ENCODE measurements around the gene CEP350. TPM values are rescaled to one million over a fixed set of nuclear protein-coding genes. Genes with fewer than 3 reads are reported as not detected.

Gene CEP350
- total and polyA plus RNA-seq, 2 of the 13 experiments (the other 11 are each of a cell fraction or from before 2014, with no cell fraction given) = 7.6 to 35.9 TPM

DNA sequence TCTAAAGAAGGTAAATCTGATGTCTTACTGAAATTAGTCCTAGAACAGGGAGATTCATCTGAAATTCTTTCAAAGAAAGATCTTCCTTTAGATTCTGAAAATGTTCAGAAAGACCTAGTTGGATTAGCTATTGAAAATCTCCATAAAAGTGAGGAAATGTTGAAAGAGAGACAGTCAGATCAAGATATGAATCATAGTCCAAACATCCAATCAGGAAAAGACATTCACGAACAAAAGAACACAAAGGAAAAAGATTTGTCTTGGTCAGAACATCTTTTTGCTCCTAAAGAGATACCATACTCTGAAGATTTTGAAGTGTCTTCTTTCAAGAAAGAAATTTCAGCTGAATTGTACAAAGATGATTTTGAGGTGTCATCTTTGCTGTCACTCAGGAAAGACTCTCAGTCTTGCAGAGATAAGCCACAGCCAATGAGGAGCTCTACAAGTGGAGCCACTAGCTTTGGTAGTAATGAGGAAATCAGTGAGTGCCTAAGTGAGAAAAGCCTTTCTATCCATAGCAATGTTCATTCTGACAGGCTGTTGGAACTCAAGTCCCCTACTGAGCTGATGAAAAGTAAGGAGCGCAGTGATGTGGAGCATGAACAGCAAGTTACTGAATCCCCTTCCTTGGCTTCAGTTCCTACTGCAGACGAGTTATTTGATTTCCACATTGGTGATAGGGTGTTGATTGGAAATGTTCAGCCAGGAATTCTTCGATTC is 138.5 kb downstream of the CEP350 start:
- H3K27ac ChIP-seq (ENCODE audit: extremely low read length, insufficient read depth, low read length) = no peak overlapping the region
- no peak for ATAC-seq
- H3K27me3 ChIP-seq (ENCODE audit: control insufficient read depth in 1 of 2, insufficient read depth in 2 of 2, low read length in 2 of 2) = no peaks in the 10 kb centered on the region
- in situ Hi-C loops (cut with HindIII; ENCODE audit: extremely low pct_ligation_motif_present, low pct_unique_long_range_greater_than_20kb) = no loop called here
- ChIA-PET POLR2A (no interaction called here), CTCF (ENCODE audit: low intra/inter-chr PET ratio, low total read pairs) (no interaction called here)
- 0 out of 2 replicates have a peak, but pooled peaks cover 6% of the 10 kb centered on the region for H3K4me1 ChIP-seq (ENCODE audit: insufficient read depth, low read length)
- no peak for FAIRE-seq
- no peaks in the 10 kb centered on the region for H3K9me3 ChIP-seq (ENCODE audit: low read length)
- no peak overlapping the region for H3K9ac ChIP-seq (ENCODE audit: insufficient read depth, low read depth, low read length)
- DNase-seq (ENCODE audit: low spot score) = no peak
- H3K36me3 ChIP-seq (replicated peaks in 1 of 2; ENCODE audit: control insufficient read depth in 1 of 2, insufficient read depth in 2 of 2, low read length in 2 of 2) = peaks cover 5 to 60% of the 10 kb centered on the region in 2 experiments
- no peak overlapping the region for H3K4me2 ChIP-seq (ENCODE audit: low read depth, low read length)
- TSS peak; percentile 35 for BruUV-seq (replicated peaks)
- 96% methylated on average over 4 of the region's 4 CpGs for WGBS (ENCODE audit: low lambda C conversion rate)
- no peak for TF ChIP-seq HOXA5 (CRISPR knock-in tag; IDR thresholded peaks at IDR 0.05)
- TF ChIP-seq PREB (CRISPR knock-in tag; IDR thresholded peaks at IDR 0.05) = no peak
- TF ChIP-seq ZNF720 (CRISPR knock-in tag; IDR thresholded peaks at IDR 0.05) = no peak
- no peak for TF ChIP-seq YY1 (IDR thresholded peaks at IDR 0.05; ENCODE audit: insufficient read depth, insufficient replicate concordance, low read depth, low read length)
- TF ChIP-seq, protein P1, sequence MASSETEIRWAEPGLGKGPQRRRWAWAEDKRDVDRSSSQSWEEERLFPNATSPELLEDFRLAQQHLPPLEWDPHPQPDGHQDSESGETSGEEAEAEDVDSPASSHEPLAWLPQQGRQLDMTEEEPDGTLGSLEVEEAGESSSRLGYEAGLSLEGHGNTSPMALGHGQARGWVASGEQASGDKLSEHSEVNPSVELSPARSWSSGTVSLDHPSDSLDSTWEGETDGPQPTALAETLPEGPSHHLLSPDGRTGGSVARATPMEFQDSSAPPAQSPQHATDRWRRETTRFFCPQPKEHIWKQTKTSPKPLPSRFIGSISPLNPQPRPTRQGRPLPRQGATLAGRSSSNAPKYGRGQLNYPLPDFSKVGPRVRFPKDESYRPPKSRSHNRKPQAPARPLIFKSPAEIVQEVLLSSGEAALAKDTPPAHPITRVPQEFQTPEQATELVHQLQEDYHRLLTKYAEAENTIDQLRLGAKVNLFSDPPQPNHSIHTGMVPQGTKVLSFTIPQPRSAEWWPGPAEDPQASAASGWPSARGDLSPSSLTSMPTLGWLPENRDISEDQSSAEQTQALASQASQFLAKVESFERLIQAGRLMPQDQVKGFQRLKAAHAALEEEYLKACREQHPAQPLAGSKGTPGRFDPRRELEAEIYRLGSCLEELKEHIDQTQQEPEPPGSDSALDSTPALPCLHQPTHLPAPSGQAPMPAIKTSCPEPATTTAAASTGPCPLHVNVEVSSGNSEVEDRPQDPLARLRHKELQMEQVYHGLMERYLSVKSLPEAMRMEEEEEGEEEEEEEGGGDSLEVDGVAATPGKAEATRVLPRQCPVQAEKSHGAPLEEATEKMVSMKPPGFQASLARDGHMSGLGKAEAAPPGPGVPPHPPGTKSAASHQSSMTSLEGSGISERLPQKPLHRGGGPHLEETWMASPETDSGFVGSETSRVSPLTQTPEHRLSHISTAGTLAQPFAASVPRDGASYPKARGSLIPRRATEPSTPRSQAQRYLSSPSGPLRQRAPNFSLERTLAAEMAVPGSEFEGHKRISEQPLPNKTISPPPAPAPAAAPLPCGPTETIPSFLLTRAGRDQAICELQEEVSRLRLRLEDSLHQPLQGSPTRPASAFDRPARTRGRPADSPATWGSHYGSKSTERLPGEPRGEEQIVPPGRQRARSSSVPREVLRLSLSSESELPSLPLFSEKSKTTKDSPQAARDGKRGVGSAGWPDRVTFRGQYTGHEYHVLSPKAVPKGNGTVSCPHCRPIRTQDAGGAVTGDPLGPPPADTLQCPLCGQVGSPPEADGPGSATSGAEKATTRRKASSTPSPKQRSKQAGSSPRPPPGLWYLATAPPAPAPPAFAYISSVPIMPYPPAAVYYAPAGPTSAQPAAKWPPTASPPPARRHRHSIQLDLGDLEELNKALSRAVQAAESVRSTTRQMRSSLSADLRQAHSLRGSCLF (CRISPR knock-in tag; IDR thresholded peaks at IDR 0.05; ENCODE audit: borderline replicate concordance) = no peak
- no peak for TF ChIP-seq CEBPG (CRISPR knock-in tag; IDR thresholded peaks at IDR 0.05)
- TF ChIP-seq ZNF30 (CRISPR knock-in tag; IDR thresholded peaks at IDR 0.05) = no peak
- no peak for TF ChIP-seq TP53 (CRISPR knock-in tag; conservative IDR thresholded peaks at IDR 0.05)
- no peak for TF ChIP-seq FOXK1 (CRISPR knock-in tag; IDR thresholded peaks at IDR 0.05; ENCODE audit: borderline replicate concordance, low read depth)
- TF ChIP-seq ZNF460 (CRISPR knock-in tag; IDR thresholded peaks at IDR 0.05; ENCODE audit: borderline replicate concordance) = no peak
- no peak for TF ChIP-seq ZNF367 (CRISPR knock-in tag; IDR thresholded peaks at IDR 0.05; ENCODE audit: borderline replicate concordance)
- TF ChIP-seq, protein P2, sequence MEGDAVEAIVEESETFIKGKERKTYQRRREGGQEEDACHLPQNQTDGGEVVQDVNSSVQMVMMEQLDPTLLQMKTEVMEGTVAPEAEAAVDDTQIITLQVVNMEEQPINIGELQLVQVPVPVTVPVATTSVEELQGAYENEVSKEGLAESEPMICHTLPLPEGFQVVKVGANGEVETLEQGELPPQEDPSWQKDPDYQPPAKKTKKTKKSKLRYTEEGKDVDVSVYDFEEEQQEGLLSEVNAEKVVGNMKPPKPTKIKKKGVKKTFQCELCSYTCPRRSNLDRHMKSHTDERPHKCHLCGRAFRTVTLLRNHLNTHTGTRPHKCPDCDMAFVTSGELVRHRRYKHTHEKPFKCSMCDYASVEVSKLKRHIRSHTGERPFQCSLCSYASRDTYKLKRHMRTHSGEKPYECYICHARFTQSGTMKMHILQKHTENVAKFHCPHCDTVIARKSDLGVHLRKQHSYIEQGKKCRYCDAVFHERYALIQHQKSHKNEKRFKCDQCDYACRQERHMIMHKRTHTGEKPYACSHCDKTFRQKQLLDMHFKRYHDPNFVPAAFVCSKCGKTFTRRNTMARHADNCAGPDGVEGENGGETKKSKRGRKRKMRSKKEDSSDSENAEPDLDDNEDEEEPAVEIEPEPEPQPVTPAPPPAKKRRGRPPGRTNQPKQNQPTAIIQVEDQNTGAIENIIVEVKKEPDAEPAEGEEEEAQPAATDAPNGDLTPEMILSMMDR (CRISPR knock-in tag; IDR thresholded peaks at IDR 0.05) = no peak
- TF ChIP-seq ZNF34 (CRISPR knock-in tag; IDR thresholded peaks at IDR 0.05; ENCODE audit: borderline replicate concordance) = no peak
- no peaks in the 10 kb centered on the region for H3K79me2 ChIP-seq (ENCODE audit: insufficient read depth, low read length)
- H4K20me1 ChIP-seq (ENCODE audit: insufficient read depth, low read length) = no peaks in the 10 kb centered on the region
- H3K4me3 ChIP-seq (replicated peaks in 1 of 3; ENCODE audit: insufficient read depth in 1 of 3, low read depth in 2 of 3, low read length in 3 of 3) = no peak overlapping the region
- H2AFZ ChIP-seq (ENCODE audit: low read length) = no peak overlapping the region
- intact Hi-C loops (cut with micrococcal nuclease; ENCODE audit: unreplicated experiment) = no loop called here
